HG03565 (cell line): ENCODE data around the gene TNRC6B.
"Not testable (repeated sequence)": the region's sequence is repeated elsewhere in the genome, so short reads cannot be mapped to it uniquely, and the experiment has no call there.

Source experiments
- ATAC-seq: cut with Tn5 transposase; IDR thresholded peaks from one replicate; pipeline ENCODE4 v1.9.1; 2021; ENCODE audit warnings: mild to moderate bottlenecking, moderate library complexity; ENCODE audit not compliant: unreplicated experiment

The TNRC6B gene

GRCh38 chr22:40212121-40212520, 34.4 kb downstream of the TNRC6B start:
- no peak for ATAC-seq

DNA sequence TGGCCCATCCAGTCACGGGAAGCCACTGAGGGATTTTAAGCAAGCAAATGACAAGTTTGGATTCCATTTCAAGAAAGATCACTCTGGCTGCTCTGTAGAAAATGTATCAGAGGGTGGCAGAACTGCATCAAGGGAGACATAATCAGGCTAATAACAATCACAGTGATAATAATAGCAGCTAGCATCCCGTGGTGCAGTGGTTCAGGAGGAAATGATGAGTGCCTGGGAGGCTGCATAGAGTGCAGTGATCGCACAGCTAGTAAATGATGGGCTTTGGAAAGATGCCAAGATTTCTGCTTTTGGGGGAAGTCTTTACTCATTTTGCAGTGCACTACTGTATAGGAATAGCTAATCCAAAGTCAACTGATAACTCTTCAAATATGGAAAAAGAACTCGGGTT, 35.8 kb downstream of the TNRC6B start:
- ATAC-seq: no peak

DNA sequence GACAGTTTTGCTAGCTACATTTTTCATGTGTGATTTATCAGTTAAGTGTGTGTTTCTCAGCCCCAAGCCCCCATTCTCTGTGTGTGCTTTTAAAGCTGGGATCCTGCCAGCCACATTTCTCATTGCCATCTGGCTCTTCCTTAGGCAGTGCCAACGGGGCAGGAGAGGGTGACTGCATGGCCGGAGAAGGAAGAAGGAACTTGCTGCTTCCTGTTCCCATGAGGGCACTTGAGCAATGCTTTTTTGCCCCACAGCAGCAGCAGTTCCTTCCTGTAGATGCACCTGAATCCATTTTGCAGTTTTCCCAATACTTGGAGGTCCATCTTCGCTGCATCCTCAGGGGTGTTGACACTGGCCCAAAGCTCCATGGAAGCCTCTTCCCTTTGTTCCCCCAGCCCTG, 37.5 kb downstream of the TNRC6B start:
- no peak for ATAC-seq

GRCh38 chr22:40216041-40216756, 38.5 kb downstream of the TNRC6B start:
- ATAC-seq: no peak

DNA sequence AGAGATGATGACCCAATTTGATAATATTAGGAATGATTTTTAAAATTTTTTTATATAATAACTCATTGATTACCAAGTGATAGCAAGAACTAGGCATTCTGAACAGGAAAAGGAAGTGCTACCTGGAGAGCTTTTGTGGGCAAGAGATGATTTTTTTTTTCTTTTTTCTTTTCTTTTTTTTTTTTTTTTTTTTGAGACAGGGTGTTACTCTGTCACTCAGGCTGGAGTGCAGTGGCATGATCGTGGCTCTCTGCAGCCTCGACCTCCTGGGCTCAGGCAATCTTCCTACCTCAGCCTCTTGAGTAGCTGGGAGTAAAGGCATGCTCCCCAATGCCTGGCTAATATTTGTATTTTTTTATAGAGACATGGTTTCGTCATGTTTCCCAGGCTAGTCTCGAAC, 40.4 kb downstream of the TNRC6B start:
- no peak for ATAC-seq

DNA sequence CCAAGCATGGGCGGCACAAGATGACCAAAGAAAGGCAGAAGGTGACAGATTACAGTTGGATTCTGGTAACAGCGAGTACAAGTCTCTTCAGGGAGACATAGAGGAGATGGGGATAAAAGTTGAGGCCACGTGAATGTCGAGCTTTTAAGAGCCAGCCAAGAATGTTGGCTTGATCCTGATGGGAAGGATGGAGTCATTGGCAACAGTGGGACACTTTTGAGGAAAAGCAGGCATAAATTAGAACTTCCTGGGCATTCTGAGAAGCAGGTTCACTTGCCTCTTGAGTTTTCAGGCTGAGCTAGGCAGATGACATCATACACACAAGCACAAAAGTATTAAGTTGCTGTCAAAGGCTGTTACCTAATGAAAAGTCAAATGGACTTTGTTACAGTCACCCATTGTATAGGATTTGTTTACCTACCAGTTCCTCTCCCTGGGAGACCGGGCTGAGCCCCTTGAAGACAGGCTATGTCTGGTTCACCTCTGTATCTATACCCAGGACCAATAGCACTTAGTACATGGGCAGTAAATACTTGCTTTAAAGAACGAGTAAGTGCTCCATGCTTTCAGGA, 41.1 kb downstream of the TNRC6B start:
- ATAC-seq: no peak

DNA sequence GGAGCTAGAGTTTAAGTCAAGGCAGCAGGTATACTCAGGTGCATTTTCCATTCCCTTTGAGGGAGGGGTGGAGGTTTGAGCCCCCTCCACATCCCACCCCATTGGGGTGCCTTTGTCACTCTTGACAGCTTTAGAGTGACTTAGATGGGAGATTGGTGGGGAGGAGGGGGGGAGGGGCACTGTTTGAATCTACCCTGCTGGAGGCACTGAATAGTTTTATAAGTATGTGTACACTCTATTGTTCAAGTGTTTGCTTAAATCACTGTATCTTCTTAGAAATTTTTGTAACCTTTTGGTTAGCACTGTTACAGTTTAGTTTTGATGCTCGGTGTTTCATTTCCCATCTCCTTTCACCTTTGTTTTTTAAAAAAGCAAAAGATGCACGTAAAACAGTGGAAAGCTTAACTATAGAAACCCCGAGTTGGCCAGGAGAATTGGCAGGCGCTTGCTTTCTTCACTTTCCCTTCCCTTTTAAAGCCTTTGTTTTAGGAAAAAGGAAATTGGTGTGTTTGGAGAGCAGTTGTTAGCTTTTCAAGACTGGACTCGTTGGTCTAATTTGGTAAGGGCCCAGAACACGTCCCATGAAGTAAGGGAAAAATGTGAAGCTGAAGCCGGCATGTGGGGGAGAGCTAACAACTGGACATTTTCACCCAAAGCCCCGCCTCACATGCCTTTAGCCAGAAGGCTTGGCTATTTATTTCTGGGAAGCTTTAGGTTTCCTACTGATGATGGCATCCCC, 42.8 kb downstream of the TNRC6B start:
- no peak for ATAC-seq

GRCh38 chr22:40221055-40221414, 43.3 kb downstream of the TNRC6B start:
- no peak for ATAC-seq

GRCh38 chr22:40222979-40223378, 45.3 kb downstream of the TNRC6B start:
- ATAC-seq: not testable (repeated sequence)

GRCh38 chr22:40224702-40225101, 47.0 kb downstream of the TNRC6B start:
- no peak for ATAC-seq

DNA sequence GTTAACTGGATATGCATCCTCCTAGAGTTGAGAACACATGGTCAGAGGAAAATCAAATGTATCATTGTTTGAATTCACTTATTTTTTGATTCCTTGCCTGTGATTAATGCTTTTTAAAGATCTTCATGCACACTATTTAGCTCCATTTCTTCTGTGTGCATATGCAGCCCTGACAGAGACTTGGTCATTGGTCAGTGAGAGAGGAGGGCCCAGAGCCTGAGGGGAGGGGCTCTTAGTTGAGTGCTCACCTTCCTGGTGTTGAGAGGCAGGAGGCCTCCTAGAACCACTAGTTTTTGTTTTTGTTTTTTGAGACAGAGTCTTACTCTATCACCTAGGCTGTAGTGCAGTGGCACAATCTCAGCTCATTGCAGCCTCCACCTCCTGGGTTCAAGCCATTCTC, 48.9 kb downstream of the TNRC6B start:
- no peak for ATAC-seq

DNA sequence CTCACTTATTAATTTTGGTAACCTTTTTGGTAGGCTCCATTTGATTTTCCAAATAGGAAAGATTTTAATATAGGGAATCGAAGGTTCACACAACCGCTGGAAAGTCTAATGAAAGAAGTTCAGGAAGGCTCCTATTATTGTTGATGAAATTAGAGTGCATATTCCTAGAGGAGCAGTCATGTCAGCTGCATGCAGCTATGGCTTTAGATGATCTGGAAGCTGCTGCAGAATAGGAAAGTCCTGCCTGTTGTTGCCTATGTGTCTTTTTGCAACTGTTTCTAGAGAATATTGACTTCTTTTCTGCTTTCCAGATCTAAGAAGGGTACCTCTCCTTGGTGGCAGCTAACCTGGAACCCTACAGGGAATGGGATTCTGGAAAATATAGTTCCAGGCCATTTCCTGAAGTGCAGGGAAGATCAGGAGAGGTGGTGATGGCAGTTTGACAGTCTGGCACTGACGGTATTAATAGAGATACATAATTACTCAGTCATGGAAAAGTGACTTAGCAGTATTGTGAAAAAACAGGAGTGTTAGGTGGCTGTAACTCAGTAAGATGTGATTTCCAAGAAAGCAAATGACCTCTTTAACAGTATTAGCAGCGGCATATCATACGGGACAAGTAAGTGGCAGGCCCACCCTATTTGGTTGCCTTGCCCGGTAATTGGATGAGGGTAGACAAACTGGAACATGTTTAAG, 54.0 kb downstream of the TNRC6B start:
- ATAC-seq: no peak

DNA sequence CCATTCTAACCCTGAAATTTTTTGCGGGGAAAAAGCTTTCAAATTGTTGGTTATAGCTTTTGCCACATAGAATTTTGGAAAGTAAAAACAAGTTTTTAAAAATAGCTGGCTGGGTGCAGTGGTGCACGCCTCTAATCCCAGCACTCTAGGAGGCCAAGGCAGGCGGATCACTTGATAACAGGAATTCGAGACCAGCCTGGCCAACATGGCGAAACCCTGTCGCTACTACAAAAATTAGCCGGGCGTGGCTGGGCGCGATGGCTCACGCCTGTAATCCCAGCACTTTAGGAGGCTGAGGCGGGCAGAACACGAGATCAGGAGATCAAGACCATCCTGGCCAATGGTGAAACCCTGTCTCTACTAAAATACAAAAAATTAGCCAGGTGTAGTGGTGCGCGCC, 54.9 kb downstream of the TNRC6B start:
- no peak for ATAC-seq

DNA sequence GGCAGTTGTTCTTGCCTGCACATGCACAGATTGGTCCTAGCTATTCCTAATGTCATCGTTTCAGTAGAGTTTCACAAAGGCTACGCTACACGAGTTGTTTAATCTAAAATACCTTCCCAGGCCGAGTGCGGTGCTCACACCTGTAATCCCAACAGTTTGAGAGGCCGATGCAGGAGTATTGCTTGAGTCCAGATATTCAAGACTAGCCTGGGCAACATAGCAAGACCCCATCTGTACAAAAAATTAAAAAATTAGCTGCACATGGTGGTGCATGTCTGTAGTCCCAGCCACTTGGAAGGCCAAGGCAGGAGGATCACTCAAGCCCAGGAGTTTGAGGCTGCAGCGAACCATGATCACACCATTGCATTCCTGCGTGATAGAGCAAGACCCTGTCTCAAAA, 56.2 kb downstream of the TNRC6B start:
- no peak for ATAC-seq

- ATAC-seq: no peak
Measured at GRCh38 chr22:40234658-40235057, 56.9 kb downstream of the TNRC6B start.

DNA sequence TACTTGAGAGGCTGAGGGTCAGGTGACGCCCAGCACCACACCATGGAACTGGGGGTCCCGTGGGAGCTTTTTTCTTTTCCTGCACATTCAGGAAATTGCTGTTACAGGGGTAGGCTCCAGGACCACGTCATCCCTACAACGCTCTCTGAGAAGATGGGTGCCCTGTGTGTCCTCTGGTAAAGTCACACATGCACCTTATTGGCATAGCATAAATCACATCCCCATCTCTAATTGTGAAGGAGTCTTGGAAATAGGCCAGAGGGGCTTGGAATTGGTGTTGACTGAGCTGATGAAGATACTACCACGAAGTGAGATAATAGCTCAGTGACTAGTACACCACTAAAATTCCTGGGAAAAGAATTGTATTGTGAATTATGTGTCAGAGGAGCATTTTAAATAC, 57.6 kb downstream of the TNRC6B start:
- ATAC-seq: no peak

- no peak for ATAC-seq
Measured at GRCh38 chr22:40236131-40236665, 58.5 kb downstream of the TNRC6B start.

GRCh38 chr22:40237241-40237640, 59.5 kb downstream of the TNRC6B start:
- no peak for ATAC-seq

DNA sequence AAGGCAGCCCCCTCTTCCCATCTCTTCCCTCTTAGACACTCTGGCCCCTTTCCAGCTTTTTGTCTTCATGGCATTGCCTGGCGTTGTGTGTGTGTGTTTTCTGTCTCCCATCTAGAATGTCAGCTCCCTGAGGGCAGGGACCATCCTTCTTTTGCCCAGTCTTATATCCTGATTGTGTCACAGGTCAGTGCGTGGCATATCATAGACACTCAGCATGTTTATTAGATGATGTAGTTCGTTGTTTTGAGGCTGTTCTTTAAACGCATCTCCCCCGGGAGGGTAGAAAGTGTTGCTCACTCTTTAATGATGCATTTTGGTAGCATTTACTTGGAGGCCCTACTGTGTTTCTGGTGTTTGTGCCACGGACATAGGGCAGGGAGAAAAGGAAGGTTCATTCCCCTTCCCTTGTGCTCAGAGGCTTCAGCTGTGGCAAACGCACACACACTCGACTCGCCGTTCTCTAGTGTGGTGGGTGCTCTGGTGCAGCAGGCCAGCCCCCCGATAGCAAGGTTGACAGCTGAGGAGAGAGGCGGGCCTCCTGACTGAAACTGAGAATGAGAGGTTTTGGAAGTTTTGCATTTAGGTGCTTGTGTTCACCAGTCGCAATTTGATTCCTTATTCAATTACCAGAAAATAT, 60.2 kb downstream of the TNRC6B start:
- no peak for ATAC-seq

DNA sequence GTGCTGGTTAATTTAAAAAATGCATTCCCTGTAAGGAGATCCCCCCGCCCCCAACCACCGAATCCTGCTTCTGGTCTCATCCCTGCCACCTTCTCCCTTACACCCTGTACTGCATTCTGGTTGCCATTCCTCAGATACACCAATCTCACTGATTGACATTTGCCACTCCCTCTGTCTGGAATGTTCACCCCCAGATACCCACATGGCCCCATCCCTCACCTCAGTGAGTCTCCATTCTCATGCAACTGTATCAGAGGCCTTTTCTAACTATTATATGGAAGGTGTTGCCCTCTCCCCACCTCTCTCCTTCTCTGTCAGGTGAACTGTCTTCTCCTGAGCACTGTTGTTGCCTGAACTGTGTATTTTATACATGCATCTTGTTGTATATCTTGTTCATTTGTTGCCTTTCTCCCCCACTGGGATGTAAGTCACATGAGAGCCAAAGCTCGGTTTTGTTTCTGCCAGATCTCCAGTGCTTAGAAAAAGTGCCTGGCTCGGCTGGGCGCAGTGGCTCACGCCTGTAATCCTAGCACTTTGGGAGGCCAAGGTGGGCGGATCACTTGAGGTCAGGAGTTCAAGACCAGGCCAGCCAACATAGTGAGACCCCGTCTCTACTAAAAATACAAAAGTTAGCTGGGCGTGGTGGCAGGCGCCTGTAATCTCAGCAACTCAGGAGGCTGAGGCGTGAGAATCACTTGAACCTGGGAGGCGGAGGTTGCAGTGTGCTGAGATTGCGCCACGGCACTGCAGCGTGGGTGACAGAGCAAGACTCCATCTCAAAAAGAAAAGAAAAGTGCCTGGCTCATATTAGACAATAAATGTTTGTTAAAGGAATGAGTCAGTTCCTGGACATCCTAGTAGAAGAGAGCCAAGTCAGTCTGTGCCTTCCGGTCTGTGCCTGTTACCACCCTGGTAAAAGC, 61.0 kb downstream of the TNRC6B start:
- no peak for ATAC-seq
